ENCODE data around the gene THOP1.

- no peak for TF ChIP-seq CTCF (IDR thresholded peaks at IDR 0.05)
- no peak for TF ChIP-seq EZH2 (IDR thresholded peaks at IDR 0.05)
- TF ChIP-seq EZH2phosphoT487 (IDR thresholded peaks at IDR 0.05): no peak
Observed at GRCh38 chr19:2807379-2808128, 22.3 kb downstream of the THOP1 start.

Data from neural progenitor cell (in vitro differentiated cells).